GM12878 (cell line): ENCODE measurements around the gene TANC1. TPM values are rescaled to one million over a fixed set of nuclear protein-coding genes. Genes with fewer than 3 reads are reported as not detected.

Experiments used
- ATAC-seq: fragments of 200-7000 bp; cut with Tn5 transposase; 3 replicates; pipeline ENCODE4 v1.9.1; 2020; ENCODE audit warnings: mild to moderate bottlenecking, moderate library complexity
- BruUV-seq: library from RNA; stranded (reverse); fragments of 400-500 nt; replicated peaks from 2 replicates; lab custom pipeline; 2021; lab: Mats Ljungman, UMichigan
- CTCF ChIA-PET: fragments of 300-600 bp; sonication (Branson Sonifier 250); formaldehyde crosslinking; extraction: SDS; loops from one replicate; lab custom pipeline; 2021; ENCODE audit warnings: inconsistent platforms; lab: Yijun Ruan, JAX
- POLR2A ChIA-PET: fragments of 350-600 bp; formaldehyde crosslinking; extraction: SDS; loops from one replicate; lab custom pipeline; 2021; ENCODE audit warnings: inconsistent platforms; lab: Charles Lee
- RAD21 ChIA-PET: fragments of 300-600 bp; sonication (Branson Sonifier 250); formaldehyde crosslinking; loops from one replicate; lab custom pipeline; 2023; ENCODE audit warnings: antibody characterized with exemption; ENCODE audit not compliant: unreplicated experiment; lab: Charles Lee
- SMC1A ChIA-PET: fragments of 300-600 bp; sonication (Branson Sonifier 250); formaldehyde crosslinking; loops from one replicate; lab custom pipeline; 2023; ENCODE audit not compliant: unreplicated experiment, uncharacterized antibody; lab: Charles Lee
- DNase-seq: peaks from one replicate; pipeline ENCODE4 v3.0.0-alpha.2; 2011; ENCODE audit warnings: low read depth, low spot score
- FAIRE-seq: peaks from 3 replicates; lab custom pipeline; 2011; peaks lifted over from hg19 to GRCh38; lab: Jason Lieb, UNC
- H2AFZ ChIP-seq: 2 replicates; pipeline ENCODE4 v1.6.0; 2011; ENCODE audit warnings: low read depth, low read length, control low read depth; ENCODE audit not compliant: control insufficient read depth
- H3K27ac ChIP-seq: 2 replicates; pipeline ENCODE4 v1.5.1; 2011; ENCODE audit warnings: control low read depth; ENCODE audit not compliant: control insufficient read depth, insufficient read depth
- H3K27me3 ChIP-seq, 2 experiments: replicated peaks in 1 of 2; 2 replicates each; pipeline versions ENCODE4 v1.6.0 to v1.6.1; 2011; ENCODE audit warnings: low read length in 1 of 2; ENCODE audit not compliant: control insufficient read depth in 2 of 2, insufficient read depth in 2 of 2
- H3K36me3 ChIP-seq, 2 experiments: 2 replicates each; pipeline ENCODE4 v1.5.1; 2011; ENCODE audit warnings: low read length in 1 of 2; ENCODE audit not compliant: control insufficient read depth in 2 of 2, insufficient read depth in 2 of 2
- H3K4me1 ChIP-seq: 2 replicates; pipeline ENCODE4 v1.6.1; 2011; ENCODE audit warnings: mild to moderate bottlenecking, low read length, moderate library complexity, mixed read lengths; ENCODE audit not compliant: control insufficient read depth, insufficient read depth
- H3K4me2 ChIP-seq: 2 replicates; pipeline ENCODE4 v1.6.0; 2011; ENCODE audit warnings: control low read depth; ENCODE audit not compliant: control insufficient read depth, insufficient read depth
- H3K4me3 ChIP-seq: fragments of 200-600 bp; sonication (generic); 2 replicates; pipeline ENCODE4 v1.5.1; 2016
- H3K79me2 ChIP-seq: 2 replicates; pipeline ENCODE4 v1.6.0; 2011; ENCODE audit warnings: low read length; ENCODE audit not compliant: control insufficient read depth, insufficient read depth
- H3K9ac ChIP-seq: 2 replicates; pipeline ENCODE4 v1.8.0; 2011; ENCODE audit warnings: low read length, control low read depth, mixed read lengths; ENCODE audit not compliant: control insufficient read depth, insufficient read depth
- H3K9me3 ChIP-seq: replicated peaks from 3 replicates; pipeline ENCODE4 v1.5.1; 2011; ENCODE audit warnings: mild to moderate bottlenecking, low read length; ENCODE audit not compliant: control insufficient read depth, insufficient read depth
- H4K20me1 ChIP-seq: 2 replicates; pipeline ENCODE4 v1.6.0; 2011; ENCODE audit not compliant: control insufficient read depth, insufficient read depth
- BMI1 ChIP-seq: fragments of 450-650 bp; IDR thresholded peaks from 2 replicates; pipeline ENCODE4 v1.6.1; 2016; ENCODE audit warnings: mild to moderate bottlenecking, moderate library complexity, borderline replicate concordance
- BRCA1 ChIP-seq: IDR thresholded peaks from 2 replicates; pipeline ENCODE4 v1.6.1; 2011; ENCODE audit warnings: low read depth, low read length, improper control_type of control experiment
- CBX3 ChIP-seq: fragments of 200-600 bp; sonication (generic); IDR thresholded peaks from 2 replicates; pipeline ENCODE4 v1.6.1; 2016; ENCODE audit warnings: low read depth, borderline replicate concordance
- CBX5 ChIP-seq: sonication (generic); IDR thresholded peaks from 2 replicates; pipeline ENCODE4 v1.6.1; 2016; ENCODE audit warnings: low read depth, moderate library complexity, mild to moderate bottlenecking, inconsistent platforms
- CREB1 ChIP-seq: IDR thresholded peaks from 2 replicates; pipeline ENCODE4 v1.6.1; 2012; ENCODE audit warnings: low read depth, mild to moderate bottlenecking, inconsistent platforms
- HCFC1 ChIP-seq: fragments of 150-350 bp; IDR thresholded peaks from 2 replicates; pipeline ENCODE4 v1.6.1; 2014; ENCODE audit warnings: low read length
- HDAC2 ChIP-seq: fragments of 200-600 bp; sonication (generic); IDR thresholded peaks from 2 replicates; pipeline ENCODE4 v1.6.1; 2017
- MYB ChIP-seq: fragments of 150-350 bp; IDR thresholded peaks from 2 replicates; pipeline ENCODE4 v1.6.1; 2014; ENCODE audit warnings: mild to moderate bottlenecking, low read depth, low read length, borderline replicate concordance
- NR2C2 ChIP-seq: IDR thresholded peaks from 2 replicates; pipeline ENCODE4 v1.6.1; 2011; ENCODE audit warnings: borderline replicate concordance, low read depth; ENCODE audit not compliant: control insufficient read depth, insufficient read length
- PKNOX1 ChIP-seq: fragments of 450-650 bp; IDR thresholded peaks from 2 replicates; pipeline ENCODE4 v1.6.1; 2016; ENCODE audit warnings: mild to moderate bottlenecking
- POLR2A ChIP-seq: IDR thresholded peaks from 2 replicates; pipeline ENCODE4 v1.6.1; 2011; ENCODE audit warnings: low read depth, mild to moderate bottlenecking, low read length
- POLR2AphosphoS5 ChIP-seq: IDR thresholded peaks from 2 replicates; pipeline ENCODE4 v1.6.1; 2011; ENCODE audit warnings: mild to moderate bottlenecking, low read length, inconsistent platforms
- RAD21 ChIP-seq: IDR thresholded peaks from 2 replicates; pipeline ENCODE4 v1.6.1; 2011; ENCODE audit warnings: mild to moderate bottlenecking, low read depth, low read length, moderate library complexity; ENCODE audit not compliant: insufficient read depth
- RAD51 ChIP-seq: fragments of 450-650 bp; IDR thresholded peaks from 2 replicates; pipeline ENCODE4 v1.6.1; 2016; ENCODE audit warnings: moderate library complexity, mild to moderate bottlenecking, inconsistent platforms
- RELA ChIP-seq: fragments of 450-650 bp; IDR thresholded peaks from 2 replicates; pipeline ENCODE4 v1.8.0; 2014; ENCODE audit warnings: borderline replicate concordance; ENCODE audit not compliant: partially characterized antibody
- STAT1 ChIP-seq: fragments of 450-650 bp; conservative IDR thresholded peaks from 2 replicates; pipeline ENCODE4 v1.6.1; 2014; ENCODE audit warnings: antibody characterized with exemption, mild to moderate bottlenecking
- TCF12 ChIP-seq: IDR thresholded peaks from 2 replicates; pipeline ENCODE4 v1.6.1; 2011; ENCODE audit warnings: low read depth, mild to moderate bottlenecking, low read length
- TCF7 ChIP-seq: IDR thresholded peaks from 2 replicates; pipeline ENCODE4 v1.6.1; 2014; ENCODE audit warnings: antibody characterized with exemption, borderline replicate concordance
- ZBTB4 ChIP-seq: fragments of 450-650 bp; formaldehyde crosslinking; IDR thresholded peaks from 2 replicates; pipeline ENCODE4 v1.4.0; 2022; ENCODE audit warnings: mild to moderate bottlenecking, moderate library complexity
- ZNF217 ChIP-seq: fragments of 450-650 bp; IDR thresholded peaks from 2 replicates; pipeline ENCODE4 v1.6.1; 2017; ENCODE audit warnings: antibody characterized with exemption, mild to moderate bottlenecking
- ZSCAN29 ChIP-seq: fragments of 450-650 bp; IDR thresholded peaks from 2 replicates; pipeline ENCODE4 v1.6.1; 2017; ENCODE audit warnings: mild to moderate bottlenecking, moderate library complexity
- WGBS: methylation state at CpG from one replicate; pipeline ENCODE4 v1.1.6; 2016; ENCODE audit warnings: low lambda C conversion rate; ENCODE audit not compliant: insufficient replicate concordance, insufficient coverage; ENCODE audit errors: missing lambda C conversion rate; 5-methylcytosine and 5-hydroxymethylcytosine counted together
- in situ Hi-C: fragments of 300-500 bp; cut with MboI; formaldehyde crosslinking; loops from 9 replicates; pipeline ENCODE4 v1.14.3; 2018; ENCODE audit warnings: mixed read lengths
- intact Hi-C: fragments of 100-400 bp; cut with micrococcal nuclease; formaldehyde crosslinking; loops from one replicate; pipeline ENCODE4 v1.14.2; 2022; ENCODE audit not compliant: unreplicated experiment
- polyA plus RNA-seq, 11 experiments: library from polyadenylated mRNA; depleted of rRNA in 4 of 11; unstranded in 6 of 11; stranded (reverse) in 5 of 11; fragments of >200 nt; fragmentation: Nextera tagmentation in 4 of 11; fragmentation: Illumina TruSeq in 1 of 11; extraction: Ambion mirVana in 4 of 11; extraction: Trizol in 1 of 11; gene quantifications; 1 replicate in 1 of 11; 2 replicates in 10 of 11; pipeline versions ENCODE4 v1.2.1 to v1.2.3, GENCODE V29; 2011 to 2016; ENCODE audit warnings: inconsistent platforms in 2 of 11, missing spikeins in 2 of 11, low read depth in 1 of 11
- total RNA-seq, 4 experiments: library from RNA; depleted of rRNA in 3 of 4; stranded (reverse); fragments of >200 nt in 3 of 4; fragmentation: Illumina TruSeq in 1 of 4; extraction: Trizol in 1 of 4; gene quantifications; 2 replicates each; pipeline versions ENCODE4 v1.2.1 to v1.2.3, GENCODE V29; 2013 to 2021

The TANC1 gene
- total and polyA plus RNA-seq, 10 of the 15 experiments (the other 5 are each of a cell fraction or from before 2014, with no cell fraction given) = 0.05 to 5.0 (median 0.34) TPM

- no peak overlapping the region for H2AFZ ChIP-seq
- no peak for DNase-seq
Observed at GRCh38 chr2:159165048-159165447, 196.6 kb downstream of the TANC1 start.

GRCh38 chr2:159168707-159169106 lies 200.3 kb downstream of the TANC1 start:
- no peaks in the 10 kb centered on the region for H3K27me3 ChIP-seq
- TF ChIP-seq BMI1 (no peak), ZSCAN29 (no peak), RELA (no peak), CREB1 (no peak), CBX3 (no peak), TCF7 (no peak), RAD21 (no peak), PKNOX1 (no peak), POLR2AphosphoS5 (no peak), MYB (no peak), ZBTB4 (CRISPR knock-in tag) (no peak), TCF12 (no peak)

More at GRCh38 chr2:159165048-159165447, 196.6 kb downstream of the TANC1 start:
- ATAC-seq (no peak), FAIRE-seq (no peak)
- Histone ChIP-seq H3K27me3 (no peaks in the 10 kb centered on the region), H3K79me2 (no peaks in the 10 kb centered on the region), H4K20me1 (no peaks in the 10 kb centered on the region)
- in situ Hi-C loops = no loop called here
- ChIA-PET POLR2A (no interaction called here), RAD21 (no interaction called here), SMC1A (interaction anchor here (1.0 to 1.5 kb wide), 3 partner anchors 9 to 803 kb away, joined by 3 to 6 read pairs (median 3); no protein-coding TSS in a partner anchor), CTCF (no interaction called here)
- WGBS = 96% methylated on average over 4 of the region's 4 CpGs
- TF ChIP-seq STAT1 (no peak), RAD51 (no peak), POLR2A (no peak), HCFC1 (no peak), CBX5 (no peak), HDAC2 (no peak), RELA (no peak), TCF12 (no peak), ZNF217 (no peak), NR2C2 (no peak), BRCA1 (no peak)
- TF ChIP-seq, all 136 proteins: peak for 0
- peaks cover 1% of the 10 kb centered on the region; the same call in 1 of the 3 replicates for H3K9me3 ChIP-seq
- H3K4me2 ChIP-seq = no peak overlapping the region
- H3K4me3 ChIP-seq = no peak overlapping the region
- no TSS peak for BruUV-seq
- H3K27ac ChIP-seq = no peak overlapping the region
- intact Hi-C loops = no loop called here
- H3K4me1 ChIP-seq = no peaks in the 10 kb centered on the region
- no peaks in the 10 kb centered on the region for H3K36me3 ChIP-seq
- H3K9ac ChIP-seq = no peak overlapping the region

More at GRCh38 chr2:159168707-159169106, 200.3 kb downstream of the TANC1 start:
- ChIA-PET SMC1A (no interaction called here), POLR2A (no interaction called here), RAD21 (no interaction called here), CTCF (no interaction called here)
- 96% methylated on average over 1 of the region's 1 CpG for WGBS
- Histone ChIP-seq H4K20me1 (no peaks in the 10 kb centered on the region), H3K9ac (no peak overlapping the region), H3K9me3 (peaks cover 1% of the 10 kb centered on the region; the same call in 1 of the 3 replicates), H3K4me3 (no peak overlapping the region), H2AFZ (no peak overlapping the region), H3K4me2 (no peak overlapping the region), H3K79me2 (no peaks in the 10 kb centered on the region), H3K36me3 (no peaks in the 10 kb centered on the region), H3K4me1 (no peaks in the 10 kb centered on the region), H3K27ac (no peak overlapping the region)
- no TSS peak for BruUV-seq
- in situ Hi-C loops (no loop called here), intact Hi-C loops (no loop called here)
- FAIRE-seq (no peak), ATAC-seq (no peak), DNase-seq (no peak)
